Ovary (tissue), 9 donors: ENCODE results near the gene C4A. TPM values are rescaled to one million over a fixed set of nuclear protein-coding genes. Genes with fewer than 3 reads are reported as not detected.
"Not testable (repeated sequence)": the region's sequence is repeated elsewhere in the genome, so short reads cannot be mapped to it uniquely, and the experiment has no call there.

Experiments used
- DNase-seq, 5 donors: peaks; one replicate each; pipeline ENCODE4 v3.0.0-alpha.2; 2019 to 2020
- H3K27ac ChIP-seq, 2 donors: fragments of 200-600 bp; one replicate each; pipeline versions ENCODE4 v1.5.1 to v1.8.0; 2019 to 2022
- H3K27me3 ChIP-seq: fragments of 200-600 bp; one replicate; pipeline ENCODE4 v1.8.0; 2022
- H3K36me3 ChIP-seq: fragments of 200-600 bp; sonication (generic); one replicate; pipeline ENCODE4 v1.5.1; 2019
- H3K4me1 ChIP-seq: one replicate; pipeline ENCODE4 v1.8.1; 2013; ENCODE audit warnings: mild to moderate bottlenecking, moderate library complexity; ENCODE audit not compliant: insufficient read depth
- H3K4me3 ChIP-seq: fragments of 200-600 bp; sonication (generic); one replicate; pipeline ENCODE4 v1.5.1; 2017
- H3K9me3 ChIP-seq, 2 donors: fragments of 200-600 bp in 1 of 2; sonication (generic) in 1 of 2; one replicate each; pipeline versions ENCODE4 v1.5.1 to v1.8.1; 2013 to 2019; ENCODE audit warnings: mild to moderate bottlenecking in 1 of 2, moderate library complexity in 1 of 2
- EP300 ChIP-seq: sonication (generic); formaldehyde crosslinking; IDR thresholded peaks from one replicate; pipeline ENCODE4 v1.6.1; 2017; ENCODE audit warnings: antibody characterized with exemption
- POLR2A ChIP-seq: fragments of 450-650 bp; IDR thresholded peaks from one replicate; pipeline ENCODE4 v1.6.1; 2017; ENCODE audit warnings: antibody characterized with exemption, mild to moderate bottlenecking, moderate library complexity
- WGBS, 3 donors: extraction: QIAGEN DNeasy Blood & Tissue Kit in 1 of 3; methylation state at CpG; one replicate each; pipeline versions ENCODE4 v1.1.5 to v1.1.7; 2013 to 2017; 5-methylcytosine and 5-hydroxymethylcytosine counted together
- intact Hi-C, 4 donors: fragments of 100-400 bp; cut with DNase I; formaldehyde crosslinking; loops; one replicate each; pipeline versions ENCODE4 v1.11.0 to v1.15.1; 2022 to 2023
- polyA plus RNA-seq, 2 donors: library from polyadenylated mRNA; stranded (reverse); fragments of 200-250 nt in 1 of 2; fragments of 350-450 nt in 1 of 2; fragmentation: Illumina TruSeq in 1 of 2; extraction: RNeasy Lipid Tissue Mini Kit (QIAGEN cat#74804) in 1 of 2; gene quantifications; one replicate each; pipeline ENCODE4 v1.2.3, GENCODE V29; 2013 to 2014
- total RNA-seq, 7 donors: library from RNA; depleted of rRNA in 2 of 7; stranded (reverse); fragments of >200 nt in 2 of 7; fragmentation: NEBNext Ultra II Directional in 3 of 7; extraction: Animal tissue kit (Norgen Biotek cat#: 25700) in 3 of 7; gene quantifications; one replicate each; pipeline versions ENCODE4 v1.1.0 to v1.2.4, GENCODE V29; 2016 to 2023
- TF ChIP-seq, protein P1 (sequence below), 3 donors: fragments of 450-650 bp in 2 of 3; fragments of 200-600 bp in 1 of 3; IDR thresholded peaks; one replicate each; pipeline versions ENCODE4 v1.5.1 to v1.8.0; 2016 to 2022; ENCODE audit warnings: antibody characterized with exemption in 3 of 3, mild to moderate bottlenecking in 1 of 3
- donor health status: DM: no; HTN: no; CAD: no; lungs with moderate emphysema.
- donor health status: DM: no; HTN: no; CAD: no.
- donor health status: Bipolar disorder and iron deficiency.
- donor health status: DM: yes; HTN: yes; CAD: no.
- donor health status: DM: no; HTN: no; CAD: no.
- donor health status: DM: yes; HTN: yes; CAD: no.

The C4A gene
- total and polyA plus RNA-seq, 9 donors: 114 to 1,617 (median 248) TPM

DNA sequence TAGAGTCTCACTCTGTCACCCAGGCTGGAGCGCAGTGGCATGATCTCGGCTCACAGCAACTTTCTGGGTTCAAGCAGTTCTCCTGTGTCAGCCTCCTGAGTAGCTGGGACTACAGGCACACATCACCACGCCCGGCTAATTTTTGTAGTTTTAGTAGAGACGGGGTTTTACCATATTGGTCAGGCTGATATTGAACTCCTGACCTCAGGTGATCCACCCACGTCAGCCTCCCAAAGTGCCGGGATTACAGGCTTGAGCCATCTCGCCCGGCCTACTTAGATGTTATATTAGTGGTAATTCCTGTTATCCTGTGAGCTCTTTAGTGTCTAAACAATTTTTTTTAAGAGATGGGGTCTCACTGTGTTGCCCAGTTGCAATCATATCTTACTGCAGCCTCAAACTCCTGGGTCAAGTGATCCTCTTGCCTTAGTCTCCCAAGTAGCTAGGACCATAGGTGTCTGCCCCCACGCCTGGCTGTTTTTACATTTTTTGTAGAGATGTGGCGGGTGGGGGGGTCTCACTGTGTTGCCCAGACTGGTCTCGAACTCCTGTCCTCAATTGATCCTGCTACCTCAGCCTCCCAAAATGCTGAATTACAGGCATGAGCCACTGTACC lies 3.9 kb upstream of the C4A start:
- Histone ChIP-seq H3K27me3 (no peaks in the 10 kb centered on the region), H3K36me3 (no peaks in the 10 kb centered on the region), H3K4me1 (no peaks in the 10 kb centered on the region), H3K27ac (no peak overlapping the region), H3K9me3 (no peaks in the 10 kb centered on the region), H3K4me3 (no peak overlapping the region)
- 92 to 97% (median 94%) methylated on average over 12 of the region's 12 CpGs for WGBS, 3 donors
- TF ChIP-seq POLR2A (no peak), EP300 (no peak)
- peak in 2 of 5 donors; percentile 9 to 17 for DNase-seq
- intact Hi-C loops: no loop called here

DNA sequence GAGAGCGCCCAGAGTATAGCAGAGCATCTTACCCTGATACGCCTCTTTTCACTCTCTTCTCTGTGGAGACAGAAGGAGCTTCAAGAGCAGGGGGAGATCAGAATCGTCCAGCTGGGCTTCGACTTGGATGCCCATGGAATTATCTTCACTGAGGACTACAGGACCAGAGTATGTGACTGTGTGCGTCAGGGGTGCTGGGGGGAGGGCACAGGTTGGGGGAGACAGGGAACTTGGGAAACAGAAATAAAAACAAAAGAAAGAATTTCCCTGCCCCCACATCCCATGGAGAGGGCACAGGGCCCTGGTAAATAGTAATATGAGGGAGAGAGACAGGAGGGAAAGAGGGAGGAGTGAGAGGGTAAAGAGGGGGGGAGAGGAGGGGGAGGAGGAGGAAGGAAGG lies 3.0 kb upstream of the C4A start:
- no peak for TF ChIP-seq POLR2A
- TF ChIP-seq, protein P1, sequence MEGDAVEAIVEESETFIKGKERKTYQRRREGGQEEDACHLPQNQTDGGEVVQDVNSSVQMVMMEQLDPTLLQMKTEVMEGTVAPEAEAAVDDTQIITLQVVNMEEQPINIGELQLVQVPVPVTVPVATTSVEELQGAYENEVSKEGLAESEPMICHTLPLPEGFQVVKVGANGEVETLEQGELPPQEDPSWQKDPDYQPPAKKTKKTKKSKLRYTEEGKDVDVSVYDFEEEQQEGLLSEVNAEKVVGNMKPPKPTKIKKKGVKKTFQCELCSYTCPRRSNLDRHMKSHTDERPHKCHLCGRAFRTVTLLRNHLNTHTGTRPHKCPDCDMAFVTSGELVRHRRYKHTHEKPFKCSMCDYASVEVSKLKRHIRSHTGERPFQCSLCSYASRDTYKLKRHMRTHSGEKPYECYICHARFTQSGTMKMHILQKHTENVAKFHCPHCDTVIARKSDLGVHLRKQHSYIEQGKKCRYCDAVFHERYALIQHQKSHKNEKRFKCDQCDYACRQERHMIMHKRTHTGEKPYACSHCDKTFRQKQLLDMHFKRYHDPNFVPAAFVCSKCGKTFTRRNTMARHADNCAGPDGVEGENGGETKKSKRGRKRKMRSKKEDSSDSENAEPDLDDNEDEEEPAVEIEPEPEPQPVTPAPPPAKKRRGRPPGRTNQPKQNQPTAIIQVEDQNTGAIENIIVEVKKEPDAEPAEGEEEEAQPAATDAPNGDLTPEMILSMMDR (IDR thresholded peaks at IDR 0.05): no peak
- TF ChIP-seq EP300: no peak
- DNase-seq: peak in 1 of 5 donors; percentile 33
- Histone ChIP-seq H3K9me3 (no peaks in the 10 kb centered on the region), H3K4me3 (no peak overlapping the region), H3K27me3 (no peaks in the 10 kb centered on the region), H3K4me1 (no peaks in the 10 kb centered on the region), H3K36me3 (no peaks in the 10 kb centered on the region), H3K27ac (no peak overlapping the region)
- intact Hi-C loops: no loop called here
- 82 to 85% (median 83%) methylated on average over 5 of the region's 5 CpGs for WGBS, 3 donors

DNA sequence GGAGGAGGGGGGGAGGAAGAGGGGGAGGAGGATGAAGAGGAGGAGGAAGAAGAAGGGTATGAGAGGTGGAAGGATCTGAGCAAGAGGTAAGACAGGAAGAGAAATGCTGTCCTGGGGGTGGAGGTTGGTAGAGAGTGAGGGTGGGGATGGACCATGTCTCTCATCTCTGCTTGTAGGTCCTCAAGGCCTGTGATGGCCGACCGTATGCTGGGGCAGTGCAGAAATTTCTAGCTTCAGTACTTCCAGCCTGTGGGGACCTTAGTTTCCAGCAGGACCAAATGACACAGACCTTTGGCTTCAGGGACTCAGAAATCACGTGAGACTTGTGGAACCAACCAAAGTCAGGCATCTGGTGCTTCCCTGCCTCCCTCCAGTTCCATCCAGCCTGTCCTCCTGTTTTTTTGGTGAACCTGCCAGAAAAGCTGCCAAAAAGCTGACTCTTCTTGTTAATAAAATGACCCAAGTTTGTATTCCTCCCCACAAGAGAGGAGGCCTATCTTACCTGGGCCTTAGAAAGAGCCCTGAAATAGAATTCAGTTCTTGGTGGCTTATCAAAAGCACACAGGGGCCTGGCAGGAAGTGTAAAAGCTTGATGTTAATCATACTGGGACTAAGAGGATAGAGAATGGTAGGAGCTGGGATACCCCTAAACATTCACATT lies 2.5 kb upstream of the C4A start:
- H3K9me3 ChIP-seq: no peaks in the 10 kb centered on the region
- DNase-seq: peak in 1 of 5 donors; percentile 21
- H3K4me3 ChIP-seq: no peak overlapping the region
- no peaks in the 10 kb centered on the region for H3K36me3 ChIP-seq
- WGBS, 3 donors: 77 to 90% (median 84%) methylated on average over 3 of the region's 3 CpGs
- no peaks in the 10 kb centered on the region for H3K4me1 ChIP-seq
- H3K27ac ChIP-seq: no peak overlapping the region
- TF ChIP-seq EP300 (no peak), POLR2A (no peak)
- TF ChIP-seq, protein P1 (IDR thresholded peaks at IDR 0.05): no peak
- no peaks in the 10 kb centered on the region for H3K27me3 ChIP-seq
- intact Hi-C loops: no loop called here

DNA sequence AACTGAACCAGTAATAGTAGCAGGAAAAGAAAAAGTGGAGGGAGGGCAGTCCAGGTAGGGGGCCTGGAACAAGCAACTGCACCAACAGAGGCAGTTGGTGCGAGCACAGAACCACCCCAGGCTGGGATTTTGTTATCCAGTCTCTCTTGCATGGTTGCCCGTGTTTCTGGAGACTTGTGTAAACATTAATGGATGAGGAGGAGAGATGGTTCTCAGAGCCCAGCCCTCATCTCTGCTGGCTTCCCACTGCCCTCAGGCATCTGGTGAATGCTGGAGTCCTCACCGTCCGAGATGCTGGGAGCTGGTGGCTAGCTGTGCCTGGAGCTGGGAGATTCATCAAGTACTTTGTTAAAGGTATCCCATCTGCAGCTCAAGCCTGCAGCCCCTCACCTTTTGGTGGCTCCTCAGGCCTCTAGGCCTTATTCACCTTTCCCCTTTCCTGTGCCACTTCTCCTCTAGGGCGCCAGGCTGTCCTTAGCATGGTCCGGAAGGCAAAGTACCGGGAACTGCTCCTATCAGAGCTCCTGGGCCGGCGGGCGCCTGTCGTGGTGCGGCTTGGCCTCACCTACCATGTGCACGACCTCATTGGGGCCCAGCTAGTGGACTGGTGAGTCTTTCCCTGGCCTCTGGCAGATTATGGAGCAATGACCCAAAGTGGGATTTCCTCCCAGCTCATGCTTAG lies 1.5 kb upstream of the C4A start:
- 82 to 88% (median 84%) methylated on average over 5 to 13 of the region's 13 CpGs for WGBS, 3 donors
- H3K9me3 ChIP-seq, H3K27me3 ChIP-seq, H3K4me1 ChIP-seq, H3K36me3 ChIP-seq, H3K4me3 ChIP-seq, intact Hi-C loops: not testable (repeated sequence)
- peak in 2 of 5 donors; percentile 17 to 23 for DNase-seq
- H3K27ac ChIP-seq: peak overlapping the region in 1 of 2 donors; percentile 10

DNA sequence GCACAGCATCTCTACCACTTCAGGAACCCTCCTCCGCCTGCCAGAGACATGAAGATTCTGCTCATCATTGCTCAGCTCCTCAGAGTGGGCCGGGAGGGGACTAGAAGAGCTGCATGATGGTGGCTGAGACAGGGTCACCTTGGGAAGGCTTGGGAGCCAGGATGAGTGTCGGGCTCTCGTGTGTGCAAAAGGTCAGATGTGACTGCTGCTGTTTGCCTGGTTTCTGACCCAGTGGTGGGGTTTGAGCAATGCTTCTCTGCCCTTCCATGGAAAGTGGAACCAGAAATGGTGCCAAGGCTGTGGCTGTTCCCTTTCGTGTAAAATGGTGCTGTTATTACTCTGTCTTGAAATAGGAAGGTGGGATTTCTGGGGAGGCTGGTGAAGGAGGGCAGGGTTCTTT lies 859 bp upstream of the C4A start:
- H3K9me3 ChIP-seq, H3K27me3 ChIP-seq, H3K27ac ChIP-seq, H3K4me1 ChIP-seq, H3K36me3 ChIP-seq, intact Hi-C loops, H3K4me3 ChIP-seq, DNase-seq: not testable (repeated sequence)
- WGBS, 3 donors: no CpG with 5 or more reads among the region's 5 CpGs

DNA sequence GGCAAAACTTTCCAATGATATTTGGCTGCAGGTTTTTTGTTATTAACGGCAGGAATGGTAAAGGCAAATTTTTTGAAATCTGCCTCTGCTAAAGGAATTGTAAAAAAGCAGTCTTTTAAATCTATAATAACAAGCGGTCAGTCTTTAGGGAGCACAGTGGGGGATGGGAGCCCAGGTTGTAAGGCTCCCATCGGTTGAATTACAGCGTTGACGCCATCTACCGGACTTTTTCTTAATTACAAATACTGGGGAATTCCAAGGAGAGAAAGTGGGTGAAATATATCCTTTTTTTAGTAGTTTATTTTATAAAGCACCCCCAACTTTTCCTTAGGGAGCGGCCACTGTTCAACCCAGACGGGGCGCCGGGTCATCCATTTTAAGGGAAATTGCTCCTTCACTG lies 7.5 kb downstream of the C4A start:
- DNase-seq, intact Hi-C loops, H3K9me3 ChIP-seq, H3K36me3 ChIP-seq, H3K27ac ChIP-seq, H3K4me1 ChIP-seq, H3K4me3 ChIP-seq, H3K27me3 ChIP-seq: not testable (repeated sequence)
- no CpG with 5 or more reads among the region's 10 CpGs for WGBS, 3 donors

DNA sequence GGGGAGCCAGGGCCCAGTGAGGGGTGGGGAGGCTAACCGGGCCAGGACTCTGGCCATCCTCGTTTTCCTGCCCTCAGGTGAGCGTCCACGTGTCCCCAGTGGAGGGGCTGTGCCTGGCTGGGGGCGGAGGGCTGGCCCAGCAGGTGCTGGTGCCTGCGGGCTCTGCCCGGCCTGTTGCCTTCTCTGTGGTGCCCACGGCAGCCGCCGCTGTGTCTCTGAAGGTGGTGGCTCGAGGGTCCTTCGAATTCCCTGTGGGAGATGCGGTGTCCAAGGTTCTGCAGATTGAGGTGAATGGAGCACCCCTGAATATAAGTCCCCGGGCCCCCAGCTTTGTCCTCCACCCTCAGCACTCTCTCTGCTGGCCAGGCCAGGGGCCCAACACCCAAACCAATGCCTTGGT lies 12.6 kb downstream of the C4A start:
- H3K4me1 ChIP-seq, H3K36me3 ChIP-seq, H3K9me3 ChIP-seq, H3K27ac ChIP-seq, H3K4me3 ChIP-seq, intact Hi-C loops, H3K27me3 ChIP-seq: not testable (repeated sequence)
- 95 to 96% (median 95%) methylated on average over 8 to 9 of the region's 14 CpGs for WGBS, 3 donors
- peak in 3 of 5 donors; percentile 17 to 33 (median 18) for DNase-seq

DNA sequence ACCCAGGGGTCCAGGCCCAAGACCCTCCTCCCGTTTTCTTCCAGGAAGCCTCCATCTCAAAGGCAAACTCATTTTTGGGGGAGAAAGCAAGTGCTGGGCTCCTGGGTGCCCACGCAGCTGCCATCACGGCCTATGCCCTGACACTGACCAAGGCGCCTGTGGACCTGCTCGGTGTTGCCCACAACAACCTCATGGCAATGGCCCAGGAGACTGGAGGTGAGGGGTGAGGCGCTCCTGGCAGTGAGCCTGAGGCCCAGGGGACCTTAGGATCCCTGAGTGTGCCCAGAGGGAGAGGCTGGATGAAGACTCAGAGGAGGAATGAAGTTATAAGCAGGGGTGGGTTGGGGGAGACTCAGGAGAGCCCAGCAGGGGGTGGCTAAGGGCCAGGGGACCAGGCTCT lies 14.5 kb downstream of the C4A start:
- H3K27me3 ChIP-seq, H3K36me3 ChIP-seq, H3K4me1 ChIP-seq, H3K9me3 ChIP-seq, intact Hi-C loops, H3K4me3 ChIP-seq, H3K27ac ChIP-seq: not testable (repeated sequence)
- peak in 3 of 5 donors; percentile 18 to 53 (median 31) for DNase-seq
- 85 to 98% (median 85%) methylated on average over 5 to 6 of the region's 6 CpGs for WGBS, 3 donors

DNA sequence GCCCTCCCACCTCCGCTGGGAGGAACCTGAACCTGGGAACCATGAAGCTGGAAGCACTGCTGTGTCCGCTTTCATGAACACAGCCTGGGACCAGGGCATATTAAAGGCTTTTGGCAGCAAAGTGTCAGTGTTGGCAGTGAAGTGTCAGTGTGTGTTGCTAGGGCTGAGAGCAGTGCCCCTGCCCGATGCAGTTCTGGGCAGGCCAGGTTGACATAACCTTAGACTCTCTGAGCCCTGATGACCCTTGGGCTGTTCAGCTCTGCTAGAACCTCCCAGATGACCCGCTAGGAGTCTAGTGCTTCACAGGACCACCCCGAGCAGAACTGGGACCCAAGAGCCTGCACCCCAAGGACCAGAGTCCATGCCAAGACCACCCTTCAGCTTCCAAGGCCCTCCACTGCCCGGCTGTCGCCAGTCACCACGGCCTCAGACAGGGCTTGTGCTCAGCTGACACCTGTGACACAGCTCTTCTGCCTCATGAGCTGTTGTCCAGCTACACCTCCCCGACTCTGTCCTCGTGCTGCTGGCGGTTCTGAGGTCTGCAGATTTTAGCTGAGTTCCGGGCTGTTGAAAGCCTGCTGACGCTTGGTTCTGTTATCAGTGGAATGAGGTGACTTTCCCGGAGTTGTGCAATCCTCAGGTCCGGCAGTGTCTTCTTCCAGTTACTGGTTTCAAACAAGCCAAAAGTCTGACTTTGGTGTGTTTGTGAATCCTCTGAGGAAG lies 20.9 kb downstream of the C4A start:
- H3K27ac ChIP-seq, H3K4me1 ChIP-seq, H3K9me3 ChIP-seq, H3K27me3 ChIP-seq, H3K36me3 ChIP-seq, intact Hi-C loops, DNase-seq, H3K4me3 ChIP-seq: not testable (repeated sequence)
- WGBS, 3 donors: no CpG with 5 or more reads among the region's 15 CpGs
